Muscle of arm (tissue), 12 donors: ENCODE measurements around the gene PPP1R1C. TPM values are rescaled to one million over a fixed set of nuclear protein-coding genes. Genes with fewer than 3 reads are reported as not detected.

Source experiments
- DNase-seq: peaks from one replicate; pipeline ENCODE4 v3.0.0-alpha.2; 2013
- polyA plus RNA-seq, 12 donors: library from polyadenylated mRNA; unstranded; fragments of 120-200 nt; gene quantifications; one replicate each; pipeline ENCODE4 v1.2.1, GENCODE V29; 2013; ENCODE audit not compliant: insufficient read length in 12 of 12

PPP1R1C gene
- polyA plus RNA-seq, 12 donors = 0.34 to 2.1 (median 0.77) TPM; not detected in 2

DNA sequence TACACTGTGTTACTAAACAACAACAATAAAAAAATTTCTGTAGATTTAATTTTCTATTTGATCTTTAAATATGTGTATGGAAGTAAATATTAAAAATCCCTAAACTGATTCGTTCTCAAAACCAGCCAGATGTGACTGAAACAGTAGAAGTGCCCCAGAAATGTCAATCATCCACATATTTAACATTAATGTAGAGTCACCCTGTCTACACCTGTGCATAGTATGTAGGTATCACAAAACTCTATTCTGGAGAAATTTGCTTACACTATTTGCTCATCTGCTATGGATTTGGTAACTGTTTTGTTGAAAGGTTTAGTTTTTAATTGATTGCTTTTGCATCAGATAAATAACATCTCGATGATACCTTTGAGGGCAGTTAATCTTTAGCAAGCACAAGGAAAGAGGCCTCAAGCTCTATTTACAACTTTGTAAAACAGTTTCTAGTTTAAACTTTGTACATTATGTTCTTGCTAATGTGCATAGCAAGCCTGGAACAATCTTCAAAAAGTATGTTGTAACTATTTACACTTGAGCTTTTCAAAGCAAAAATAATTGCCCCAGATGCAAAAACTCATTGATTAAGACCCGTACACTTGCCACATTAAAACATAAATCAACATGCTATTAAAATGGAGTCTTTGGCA, 76.8 kb downstream of the PPP1R1C start:
- no peak for DNase-seq

DNA sequence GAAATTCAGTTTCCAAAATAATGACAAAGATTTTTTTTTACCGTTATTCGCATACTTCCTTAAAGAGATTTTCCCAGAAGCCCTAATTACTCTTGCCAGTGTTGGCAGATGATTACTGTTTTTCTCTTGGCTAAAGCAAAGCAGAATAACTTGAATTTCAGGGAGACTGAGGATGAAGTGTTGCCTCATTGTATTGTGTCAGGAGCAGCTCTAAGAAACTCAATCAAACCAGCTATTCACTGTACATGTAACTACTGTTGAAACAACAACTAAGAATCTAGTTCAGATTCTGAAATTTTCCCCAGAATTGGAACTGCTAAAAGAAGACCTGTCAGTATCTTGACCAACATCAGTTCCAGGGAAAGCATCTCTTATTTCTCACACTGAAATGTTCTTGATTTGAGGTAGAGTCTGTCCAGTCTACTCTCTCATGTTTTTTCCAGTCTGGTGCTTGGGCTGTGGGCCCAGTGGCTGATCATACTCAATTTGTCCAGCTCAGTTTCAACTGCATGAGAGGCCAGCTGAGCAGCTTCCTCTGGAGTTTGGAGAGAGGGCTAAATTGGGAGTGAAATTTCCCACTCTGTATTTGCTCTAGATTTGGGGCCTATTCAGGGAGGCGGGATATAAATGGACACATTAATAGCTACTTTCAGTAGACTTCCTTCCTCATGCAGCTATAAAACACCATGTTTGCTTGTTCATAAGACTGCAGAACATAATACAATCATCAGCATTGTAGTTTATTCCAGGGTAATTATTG, 78.5 kb downstream of the PPP1R1C start:
- peak; percentile 69 for DNase-seq

DNA sequence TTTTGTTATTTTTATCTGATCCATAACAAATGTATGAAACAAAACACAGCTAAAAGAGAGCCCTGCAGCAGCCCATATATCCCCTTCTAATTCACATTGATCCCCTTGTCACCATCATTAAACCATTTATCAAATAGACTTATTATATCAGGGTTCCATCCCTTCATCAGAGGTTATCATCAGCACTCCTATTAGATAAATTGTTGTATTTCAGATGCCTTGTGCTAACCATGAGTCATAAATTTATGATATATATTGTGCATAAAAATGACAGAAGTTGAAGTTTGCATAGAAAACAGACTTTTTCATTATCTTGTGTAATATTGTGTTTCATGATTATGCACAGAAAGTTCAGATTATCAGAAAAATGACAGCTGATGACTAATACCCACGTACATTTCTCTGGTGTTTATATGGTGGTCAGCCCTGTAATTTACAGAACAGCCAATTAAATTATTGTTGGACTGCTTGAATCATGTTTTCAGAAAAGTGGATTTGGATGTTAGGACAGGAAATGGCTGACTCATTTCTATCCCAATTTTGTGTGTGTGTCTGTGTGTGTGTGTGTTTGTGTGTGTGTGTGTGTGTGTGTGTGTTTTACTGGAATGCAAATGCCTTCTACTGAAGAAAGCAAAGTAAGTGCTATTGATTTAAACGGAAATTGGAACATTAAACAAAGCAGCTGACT, 80.9 kb downstream of the PPP1R1C start:
- no peak for DNase-seq

DNA sequence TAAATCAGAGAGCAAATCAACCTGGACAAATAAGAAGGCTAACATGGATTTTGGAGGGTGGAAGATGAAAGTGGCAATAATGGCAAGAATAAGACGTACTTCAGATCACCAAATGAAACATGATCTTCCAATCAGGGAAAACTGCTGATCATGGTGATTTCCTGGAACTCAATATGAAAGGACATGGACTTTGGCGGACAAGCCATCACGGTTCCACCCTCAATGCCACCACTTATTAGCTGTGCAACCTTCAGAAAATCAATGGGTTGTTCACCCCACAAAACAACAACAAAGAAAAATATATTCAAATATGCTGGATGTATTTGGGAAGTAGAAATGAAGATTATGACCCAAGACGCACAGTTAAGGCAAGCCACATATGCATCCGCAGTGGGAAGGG, 81.7 kb downstream of the PPP1R1C start:
- no peak for DNase-seq

DNA sequence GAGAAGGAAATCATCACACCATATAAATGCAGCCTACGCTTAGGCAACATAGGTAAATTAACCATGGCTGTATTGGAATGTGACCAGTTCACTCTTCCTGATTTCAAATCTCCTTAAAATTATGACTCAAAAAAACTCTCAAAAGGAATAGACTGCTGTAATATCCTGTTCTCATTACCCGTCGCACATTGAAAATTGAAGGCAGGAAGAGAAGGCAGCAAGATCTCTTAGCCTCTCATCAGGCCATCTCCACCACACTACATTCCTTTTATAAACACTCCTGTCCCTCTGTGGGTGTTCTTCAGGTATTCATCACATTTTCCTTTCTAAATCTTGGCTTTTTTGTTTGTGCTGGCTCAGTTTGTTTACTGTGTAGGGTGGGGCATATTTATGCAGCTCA, 83.2 kb downstream of the PPP1R1C start:
- DNase-seq = no peak

DNA sequence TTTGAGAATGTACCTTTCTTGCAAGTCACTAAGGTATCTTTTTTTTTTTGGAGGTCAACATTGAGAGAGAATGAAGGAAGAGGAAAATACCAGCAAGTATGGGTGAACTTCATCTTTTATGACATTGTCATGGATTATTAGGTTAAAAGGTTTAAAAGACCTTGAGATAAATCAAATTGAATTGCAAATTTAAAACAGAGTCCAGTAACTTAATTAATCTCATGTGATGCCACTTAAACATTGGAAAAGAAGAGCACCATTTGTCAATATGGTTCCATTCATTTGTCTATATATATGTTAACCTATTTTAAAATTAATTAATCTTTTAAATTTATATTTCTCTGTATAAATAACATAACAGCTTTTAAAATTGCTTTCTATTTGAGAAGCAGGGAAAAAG, 83.8 kb downstream of the PPP1R1C start:
- DNase-seq = no peak

DNA sequence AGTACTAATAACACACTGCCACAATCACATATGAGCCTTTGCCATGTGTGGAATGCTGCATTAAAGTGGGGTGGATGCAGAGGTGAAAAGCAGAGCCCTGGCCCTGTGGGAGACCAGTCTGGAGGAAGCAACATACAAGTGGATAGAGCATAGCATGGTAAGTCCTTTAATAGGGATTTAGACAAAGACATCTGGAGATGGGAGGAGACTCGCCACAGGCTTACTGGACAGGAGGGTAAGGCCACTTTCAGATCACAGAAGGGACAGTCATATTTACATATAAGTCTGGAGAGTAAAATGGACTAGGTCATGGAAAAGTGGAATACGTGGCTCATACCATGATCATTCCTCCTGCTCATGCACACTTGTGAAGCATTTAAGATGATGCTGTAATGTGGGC, 84.3 kb downstream of the PPP1R1C start:
- no peak for DNase-seq

DNA sequence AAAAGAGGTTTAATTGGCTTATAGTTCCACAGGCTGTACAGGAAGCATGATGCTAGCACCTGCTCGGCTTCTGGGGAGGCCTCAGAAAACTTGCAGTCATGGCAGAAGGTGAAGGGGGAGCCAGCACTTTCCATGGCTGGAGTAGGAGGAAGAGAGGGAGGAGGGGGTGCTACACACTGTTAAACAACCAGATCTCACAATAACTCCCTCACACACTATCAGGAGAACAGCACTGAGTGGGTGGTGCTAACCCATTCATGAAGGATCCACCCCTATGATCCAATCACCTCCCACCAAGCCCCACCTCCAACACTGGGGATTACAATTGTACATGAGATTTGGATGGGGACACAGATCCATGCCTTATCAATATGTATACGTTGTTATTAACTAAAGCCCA, 85.1 kb downstream of the PPP1R1C start:
- DNase-seq = no peak

DNA sequence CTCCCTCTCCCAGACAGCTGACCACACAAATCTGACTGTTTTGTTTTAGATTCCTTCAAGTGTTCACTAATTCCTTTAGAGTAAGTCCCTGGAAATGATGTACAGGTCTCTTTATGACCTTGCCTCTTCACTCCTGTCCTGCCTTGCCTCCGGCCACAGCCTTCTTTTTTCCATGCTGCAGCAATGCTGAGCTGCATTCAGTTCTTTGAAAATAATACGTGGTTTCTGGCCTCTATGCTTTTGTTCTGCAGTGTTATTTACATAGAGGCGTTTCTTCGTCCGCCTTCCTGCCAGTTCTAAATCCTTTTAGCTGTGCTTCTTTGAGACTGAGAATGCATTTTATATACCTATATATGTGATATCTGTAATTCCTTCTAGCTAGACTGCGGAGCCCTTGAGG, 87.2 kb downstream of the PPP1R1C start:
- no peak for DNase-seq

DNA sequence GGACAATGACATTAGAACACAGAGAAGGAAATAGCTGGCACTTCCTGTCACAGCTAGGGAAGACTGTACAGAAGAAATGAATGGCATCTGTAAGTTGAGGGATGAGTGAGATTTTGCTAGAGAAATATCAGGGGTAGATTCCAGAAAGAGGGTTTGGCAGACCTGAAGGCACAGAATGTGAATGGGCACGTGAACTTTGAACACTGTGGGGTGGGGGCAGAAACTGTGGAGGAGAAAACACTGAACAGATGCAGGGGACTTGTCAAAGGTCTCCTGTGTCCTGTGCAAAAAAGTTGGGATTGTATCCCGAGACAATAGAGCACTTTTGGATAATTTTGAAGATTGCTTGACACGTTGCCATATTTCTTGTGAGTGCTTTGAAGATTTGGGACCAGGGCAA, 88.0 kb downstream of the PPP1R1C start:
- no peak for DNase-seq

DNA sequence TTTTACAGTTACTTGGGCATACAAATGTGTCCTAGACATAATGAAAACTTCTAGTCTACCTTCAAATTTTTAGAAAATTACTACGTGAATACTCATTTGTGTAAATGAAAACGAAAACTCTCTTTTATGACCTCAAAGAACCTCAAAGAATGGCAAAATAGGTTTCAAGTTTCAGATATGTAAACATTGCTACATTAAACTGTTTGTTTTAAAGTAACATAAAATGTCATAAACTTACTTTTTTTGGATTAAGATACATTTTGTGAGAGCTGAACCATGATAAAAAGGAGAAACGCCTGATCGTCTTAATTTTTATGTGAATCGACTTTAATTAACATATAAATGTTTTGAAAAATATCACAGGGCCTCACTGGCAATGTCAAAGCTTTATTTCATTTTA, 91.4 kb downstream of the PPP1R1C start:
- DNase-seq = no peak

DNA sequence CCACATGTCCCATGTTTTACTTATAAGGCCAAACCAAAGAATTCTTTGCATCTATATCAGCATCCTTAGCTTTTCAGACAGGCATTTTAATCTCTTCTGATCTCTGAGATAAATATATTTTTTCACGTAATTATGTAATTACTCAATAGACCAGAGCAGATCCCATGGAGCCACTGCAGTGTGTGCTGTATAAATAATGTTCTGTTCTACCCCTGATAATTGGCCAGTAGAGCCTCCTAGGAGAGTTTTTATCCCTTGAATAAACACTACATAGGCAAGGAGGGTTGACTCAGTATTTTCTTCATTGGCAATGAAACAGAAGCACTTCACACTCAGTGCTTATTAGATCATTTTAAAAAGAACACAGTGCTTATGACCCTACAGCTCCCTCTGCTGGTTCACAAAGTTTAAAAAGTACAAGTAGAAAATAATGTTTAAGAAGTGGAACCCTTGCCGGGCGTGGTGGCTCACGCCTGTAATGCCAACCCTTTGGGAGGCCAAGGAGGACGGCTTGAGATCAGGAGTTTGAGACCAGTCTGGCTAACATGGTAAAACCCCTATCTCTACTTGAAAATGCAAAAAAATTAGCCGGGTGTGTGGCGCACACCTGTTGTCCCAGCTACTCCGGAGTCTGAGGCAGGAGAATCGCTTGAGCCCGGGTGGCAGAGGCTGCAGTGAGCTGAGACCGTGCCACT, 91.9 kb downstream of the PPP1R1C start:
- DNase-seq = peak; percentile 63

DNA sequence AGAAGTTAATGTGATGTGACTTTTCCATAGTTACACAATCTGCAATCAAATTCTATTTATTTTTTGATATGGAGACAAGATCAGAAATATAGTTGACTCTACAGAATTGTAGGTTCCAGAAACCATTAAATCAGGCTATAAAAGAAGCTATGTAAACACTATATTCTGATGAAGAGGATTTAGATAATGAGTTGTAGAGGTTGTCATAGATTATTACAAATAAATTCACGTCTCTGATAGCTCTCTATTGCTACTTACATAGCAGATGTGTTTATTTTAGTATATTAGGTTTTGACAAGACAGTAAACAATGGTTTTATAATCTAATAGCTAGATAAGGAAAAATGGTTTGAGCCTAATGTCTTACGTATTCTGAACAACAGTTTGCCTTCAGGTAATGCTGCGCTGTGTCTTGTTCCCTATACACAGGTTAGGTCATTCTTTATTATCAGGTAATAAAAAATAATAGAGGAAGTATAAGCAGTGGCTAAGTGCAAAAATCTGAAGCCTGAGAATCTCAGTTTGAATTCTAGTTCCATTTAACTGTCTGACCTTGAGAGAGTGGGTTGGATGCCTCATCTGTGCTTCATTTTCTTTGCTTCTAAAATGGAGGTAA, 93.4 kb downstream of the PPP1R1C start:
- DNase-seq = no peak

DNA sequence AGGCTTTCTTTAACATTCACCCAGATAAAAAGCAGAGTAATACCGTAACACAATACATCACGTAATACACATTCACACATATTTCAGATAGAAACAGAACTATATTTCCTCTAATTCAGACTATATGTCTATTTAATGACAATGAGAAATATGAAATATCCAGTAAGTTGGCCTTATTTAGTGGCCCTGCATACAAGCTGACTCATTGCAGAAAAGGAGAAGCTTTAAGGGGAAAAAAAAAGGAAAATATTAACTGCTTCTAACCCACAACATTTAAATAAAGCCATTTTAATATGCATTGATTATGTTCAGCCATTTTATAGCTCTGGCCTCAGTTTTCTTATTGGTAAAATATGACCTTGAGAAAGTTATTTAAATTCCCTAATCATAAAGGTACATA, 94.8 kb downstream of the PPP1R1C start:
- DNase-seq = no peak

DNA sequence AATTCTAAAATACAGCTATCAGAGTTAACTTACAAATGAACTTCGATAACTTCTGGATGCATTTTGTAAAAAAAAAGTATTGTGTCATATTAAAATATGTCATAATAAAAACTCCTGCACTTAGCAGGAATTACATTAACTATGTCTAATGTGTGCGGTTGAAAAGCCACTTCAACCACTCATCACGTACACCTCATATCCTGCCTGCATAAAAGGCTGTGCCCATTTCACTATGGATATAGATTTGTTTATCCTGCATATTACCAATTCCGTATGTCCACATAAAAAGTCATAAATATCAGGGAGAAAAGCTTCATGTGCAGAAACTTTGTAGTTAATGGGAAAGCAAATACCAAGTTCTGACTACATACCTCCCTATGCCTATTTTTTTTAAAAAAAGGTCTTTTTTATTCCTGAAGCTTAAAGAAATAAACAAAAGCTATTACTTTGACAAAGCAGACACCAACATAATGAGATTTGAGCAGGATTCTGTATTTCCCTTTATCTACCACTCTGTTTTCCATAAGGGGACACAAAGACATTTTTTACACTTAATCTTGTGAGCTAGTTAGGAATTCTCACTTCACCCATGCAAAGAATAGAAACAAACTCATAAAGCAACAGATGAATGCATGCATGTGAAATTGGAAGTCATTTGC, 96.1 kb downstream of the PPP1R1C start:
- DNase-seq = no peak

DNA sequence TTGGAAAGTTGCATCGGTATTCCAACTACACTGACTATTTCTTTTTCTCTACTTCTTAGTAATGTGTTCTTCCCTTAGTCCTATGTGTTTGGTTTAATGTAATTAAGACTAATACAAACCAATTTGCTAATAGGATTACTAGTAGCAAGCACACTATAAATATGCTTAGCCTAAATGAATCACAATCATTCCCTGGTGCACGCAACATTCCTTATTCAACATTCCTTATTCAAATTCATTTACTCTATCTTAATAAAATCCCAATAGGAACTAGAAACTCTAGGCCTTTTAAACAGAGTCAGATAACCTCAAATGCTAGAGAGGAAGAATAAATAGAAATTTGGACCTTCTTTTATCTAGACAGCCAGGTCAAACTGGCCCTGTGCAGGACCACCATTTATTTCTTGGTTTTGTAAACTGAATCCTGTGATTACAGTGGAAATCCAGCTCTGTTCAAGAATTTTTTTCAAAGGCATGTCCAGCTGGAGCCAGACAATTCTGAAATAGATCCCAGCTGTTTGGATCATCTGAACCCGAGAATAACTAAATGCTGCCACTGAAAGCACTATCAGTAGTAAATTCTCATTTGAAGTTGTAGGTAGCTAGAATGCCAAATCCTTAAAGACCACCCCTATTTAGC, 103.1 kb downstream of the PPP1R1C start:
- no peak for DNase-seq

DNA sequence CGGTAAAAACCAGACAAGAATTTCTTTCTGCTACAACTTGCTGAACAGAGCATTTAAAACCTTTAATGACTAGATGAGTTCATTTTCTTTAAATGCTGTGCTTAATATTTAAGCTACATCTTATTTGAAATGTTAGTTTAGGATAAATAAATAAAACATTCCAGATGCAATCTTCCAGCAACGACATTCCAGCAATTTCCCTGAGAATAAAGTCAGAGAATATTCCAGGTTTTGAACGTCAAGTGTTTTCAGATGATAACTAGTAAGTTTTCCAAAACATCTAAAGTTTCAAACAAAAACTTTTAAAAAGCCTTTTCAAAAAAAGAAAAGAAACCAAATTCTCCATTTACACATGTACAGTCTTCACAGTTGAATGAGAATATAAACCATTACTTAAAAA, 104.8 kb downstream of the PPP1R1C start:
- DNase-seq = no peak

DNA sequence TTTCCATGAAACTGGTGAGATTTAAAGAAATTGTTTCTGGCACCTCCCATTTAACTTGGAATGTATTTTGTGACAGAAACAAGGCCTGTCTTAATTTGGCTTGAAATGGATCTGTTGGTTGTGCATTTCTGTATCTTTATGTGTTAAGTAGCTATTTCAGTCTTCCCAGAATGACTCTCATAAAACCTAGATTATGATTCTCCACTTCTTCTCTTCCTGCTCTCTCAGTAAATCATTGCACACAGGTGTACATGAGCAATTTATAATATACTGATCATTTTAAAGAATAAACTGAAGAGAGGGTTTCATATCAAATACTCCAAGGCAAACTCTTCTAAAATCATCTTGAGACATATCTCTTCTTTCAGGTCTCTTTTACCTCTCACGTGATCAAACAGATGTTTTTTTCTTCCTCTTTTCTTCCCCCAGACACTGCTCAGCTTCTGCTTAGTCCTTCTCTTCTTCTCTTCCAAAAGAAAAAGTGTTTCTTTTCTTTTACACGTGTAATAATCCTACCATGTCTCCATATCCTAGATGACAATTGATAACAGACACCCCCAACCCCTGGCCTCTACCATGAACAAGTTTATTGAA, 112.0 kb downstream of the PPP1R1C start:
- no peak for DNase-seq

DNA sequence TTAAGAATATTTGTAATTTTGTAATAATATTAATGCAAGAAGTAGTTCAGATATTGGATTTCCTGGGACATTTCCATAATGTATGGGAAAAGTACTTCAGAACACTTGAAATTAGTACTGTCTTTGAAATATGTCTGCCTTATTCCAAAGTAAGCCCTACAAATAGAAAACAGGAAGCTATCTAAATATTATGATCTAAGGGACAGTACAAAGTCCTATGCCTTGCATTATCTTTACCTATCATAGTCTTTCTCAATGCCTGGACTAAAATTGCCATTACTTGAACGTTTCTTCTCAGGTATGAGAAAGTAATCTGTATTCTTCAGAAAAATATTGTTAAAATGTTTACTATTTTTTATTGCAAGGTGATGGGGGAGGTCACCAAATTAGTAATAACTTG, 113.0 kb downstream of the PPP1R1C start:
- no peak for DNase-seq

DNA sequence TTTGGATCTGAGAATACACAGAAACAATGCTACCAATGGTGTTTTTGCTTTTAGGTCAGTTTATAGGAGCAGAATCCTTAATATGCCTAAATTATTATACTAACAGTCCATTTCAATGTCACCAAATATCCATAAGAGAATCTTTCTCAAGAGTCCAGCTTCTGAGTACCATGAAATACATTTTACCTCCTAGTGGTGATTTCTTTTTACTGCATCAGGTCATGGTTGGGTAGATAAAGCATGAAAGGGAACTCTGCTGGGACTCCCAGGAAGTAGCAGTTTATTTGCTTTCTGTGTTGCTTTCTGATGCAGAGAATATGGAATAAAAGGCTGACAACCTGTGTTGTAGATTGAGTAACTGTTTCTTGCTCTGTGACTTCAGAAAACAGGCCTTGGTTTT, 115.6 kb downstream of the PPP1R1C start:
- no peak for DNase-seq

DNA sequence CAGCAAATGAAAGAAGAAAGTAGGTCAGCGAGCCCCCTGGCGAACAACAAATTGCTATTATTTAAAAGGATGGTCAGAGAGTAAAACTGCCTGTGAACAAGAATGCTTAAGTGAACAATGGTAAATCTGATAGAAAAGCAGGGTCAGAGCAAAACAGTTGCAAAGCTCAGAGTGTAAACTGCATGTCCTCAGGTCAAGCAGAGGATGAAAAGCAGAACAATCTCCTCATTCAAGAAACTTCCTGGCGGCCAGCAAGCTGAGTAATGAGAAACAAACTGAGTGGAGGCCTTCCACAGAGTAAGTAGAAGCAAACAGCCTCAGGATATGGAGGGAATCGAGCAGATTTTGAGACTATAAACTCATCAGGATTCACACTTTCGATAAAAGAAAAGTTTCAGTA, 117.9 kb downstream of the PPP1R1C start:
- DNase-seq = no peak
